ENCODE measurements around the gene PPP1R13L. TPM values are rescaled to one million over a fixed set of nuclear protein-coding genes. Genes with fewer than 3 reads are reported as not detected.
"Not testable (repeated sequence)": the region's sequence is repeated elsewhere in the genome, so short reads cannot be mapped to it uniquely, and the experiment has no call there.

The PPP1R13L gene
- total and polyA plus RNA-seq, 8 donors: 12.9 to 51.4 (median 17.0) TPM

GRCh38 chr19:45440873-45441654, 36.2 kb upstream of the PPP1R13L start:
- Histone ChIP-seq H3K4me1 (peaks cover 10 to 57% of the 10 kb centered on the region in 2 donors), H3K9me3 (no peaks in the 10 kb centered on the region), H3K4me3 (no peak overlapping the region), H3K36me3 (no peaks in the 10 kb centered on the region), H3K27me3 (no peaks in the 10 kb centered on the region), H3K27ac (no peak overlapping the region)
- intact Hi-C loops (cut with DNase I): loop anchor here (5.0 kb wide), 2 partner anchors 36 to 41 kb away; no protein-coding TSS in a partner anchor
- ATAC-seq (no peak), DNase-seq (no peak)
- TF ChIP-seq CTCF (IDR thresholded peaks at IDR 0.05): no peak

DNA sequence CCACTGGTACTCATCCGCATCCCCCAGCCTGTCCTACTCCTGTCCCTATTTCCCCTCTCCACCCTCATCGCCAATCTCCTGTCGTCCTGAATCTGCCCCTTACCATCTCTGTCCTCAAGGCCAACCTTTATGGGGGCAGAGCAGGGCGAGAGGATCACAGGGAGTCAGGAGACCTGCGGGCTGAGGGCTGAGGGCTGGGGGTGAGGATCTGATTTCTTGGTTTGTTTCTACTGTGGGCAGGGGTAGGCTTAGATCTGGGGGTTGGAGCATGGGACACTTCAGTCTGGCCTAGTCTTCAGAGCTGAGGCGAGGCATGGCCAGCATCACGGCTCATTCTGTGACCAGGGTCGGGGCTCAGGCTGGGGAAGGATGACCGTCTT, 35.4 kb upstream of the PPP1R13L start:
- Histone ChIP-seq H3K27me3 (no peaks in the 10 kb centered on the region), H3K27ac (peak overlapping the region; percentile 92 to 93), H3K9me3 (no peaks in the 10 kb centered on the region), H3K4me1 (peaks cover 10 to 50% of the 10 kb centered on the region in 2 donors), H3K4me3 (peak overlapping the region; percentile 51 to 62), H3K36me3 (no peaks in the 10 kb centered on the region)
- DNase-seq (no peak), ATAC-seq (no peak)
- intact Hi-C loops (cut with DNase I): loop anchor here (5.0 kb wide), 2 partner anchors 37 to 42 kb away; no protein-coding TSS in a partner anchor
- TF ChIP-seq CTCF (IDR thresholded peaks at IDR 0.05): no peak

GRCh38 chr19:45439569-45440258, 34.8 kb upstream of the PPP1R13L start:
- Histone ChIP-seq H3K4me3 (peak overlapping the region; percentile 51 to 62), H3K9me3 (no peaks in the 10 kb centered on the region), H3K36me3 (no peaks in the 10 kb centered on the region), H3K27me3 (no peaks in the 10 kb centered on the region), H3K4me1 (peaks cover 9 to 45% of the 10 kb centered on the region in 2 donors), H3K27ac (peak overlapping the region; percentile 92 to 93)
- peak; percentile 98 to 100 for TF ChIP-seq CTCF (IDR thresholded peaks at IDR 0.05)
- peak; percentile 68 for ATAC-seq
- intact Hi-C loops (cut with DNase I): loop anchor here (5.0 kb wide), 2 partner anchors 38 to 43 kb away; no protein-coding TSS in a partner anchor
- peak; percentile 82 to 95 (median 88) for DNase-seq

- intact Hi-C loops (cut with DNase I): no loop called here
- Histone ChIP-seq H3K4me3 (peak overlapping the region; percentile 51 to 62), H3K27me3 (no peaks in the 10 kb centered on the region), H3K4me1 (peaks cover 5 to 40% of the 10 kb centered on the region in 2 donors), H3K36me3 (no peaks in the 10 kb centered on the region), H3K27ac (peak overlapping the region; percentile 92 to 93), H3K9me3 (no peaks in the 10 kb centered on the region)
- ATAC-seq (no peak), DNase-seq (no peak)
- TF ChIP-seq CTCF (IDR thresholded peaks at IDR 0.05): no peak
Measured at GRCh38 chr19:45439190-45439568, 34.3 kb upstream of the PPP1R13L start.

GRCh38 chr19:45437328-45437727, 32.5 kb upstream of the PPP1R13L start:
- ATAC-seq (no peak), DNase-seq (no peak)
- Histone ChIP-seq H3K27ac (no peak overlapping the region), H3K9me3 (no peaks in the 10 kb centered on the region), H3K36me3 (no peaks in the 10 kb centered on the region), H3K4me3 (no peak overlapping the region), H3K27me3 (no peaks in the 10 kb centered on the region), H3K4me1 (peaks cover 0 to 24% of the 10 kb centered on the region in 2 donors)
- TF ChIP-seq CTCF (IDR thresholded peaks at IDR 0.05): no peak
- intact Hi-C loops (cut with DNase I): no loop called here

DNA sequence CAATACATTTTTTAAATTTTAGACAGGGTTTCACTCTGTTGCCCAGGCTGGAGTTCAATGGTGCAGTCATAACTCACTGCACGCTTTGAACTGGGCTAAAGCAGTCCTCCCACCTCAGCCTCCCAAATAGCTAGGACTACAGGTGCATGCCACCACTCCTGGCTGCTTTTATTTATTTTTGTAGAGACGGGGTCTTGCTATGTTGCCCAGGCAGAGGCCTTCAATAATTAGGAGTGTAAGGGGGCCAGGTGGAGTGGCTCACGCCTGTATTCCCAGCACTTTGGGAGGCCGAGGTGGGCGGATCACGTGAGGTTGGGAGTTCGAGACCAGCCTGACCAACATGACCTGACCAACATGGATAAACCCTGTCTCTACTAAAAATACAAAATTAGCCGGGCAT, 27.7 kb upstream of the PPP1R13L start:
- H3K4me1 ChIP-seq: peaks cover 0 to 30% of the 10 kb centered on the region in 2 donors
- ATAC-seq; H3K36me3 ChIP-seq; H3K4me3 ChIP-seq; H3K27ac ChIP-seq; DNase-seq; intact Hi-C loops (cut with DNase I); H3K9me3 ChIP-seq: not testable (repeated sequence)
- H3K27me3 ChIP-seq: peaks cover 0 to 20% of the 10 kb centered on the region in 2 donors

GRCh38 chr19:45431008-45431407, 26.1 kb upstream of the PPP1R13L start:
- ATAC-seq; intact Hi-C loops (cut with DNase I): not testable (repeated sequence)

More at GRCh38 chr19:45431008-45431407, 26.1 kb upstream of the PPP1R13L start:
- peaks cover 0 to 20% of the 10 kb centered on the region in 2 donors for H3K27me3 ChIP-seq
- peaks cover 0 to 40% of the 10 kb centered on the region in 2 donors for H3K4me1 ChIP-seq
- not testable (repeated sequence) for H3K9me3 ChIP-seq, H3K27ac ChIP-seq, H3K36me3 ChIP-seq, H3K4me3 ChIP-seq, DNase-seq
